GM19238 (cell line): ENCODE data around the gene RETREG2.
"Not testable (repeated sequence)": the region's sequence is repeated elsewhere in the genome, so short reads cannot be mapped to it uniquely, and the experiment has no call there.

Experiments
- DNase-seq: peaks from one replicate; pipeline ENCODE4 v3.0.0; 2011; ENCODE audit warnings: low spot score; ENCODE audit not compliant: insufficient read length

RETREG2 gene

GRCh38 chr2:219186754-219187456 is 8.8 kb downstream of the RETREG2 start:
- no peak for DNase-seq

GRCh38 chr2:219197388-219197787 is 19.3 kb downstream of the RETREG2 start:
- DNase-seq = no peak

- no peak for DNase-seq
These were observed 20.9 kb downstream of the RETREG2 start for GRCh38 chr2:219198974-219199373.

- no peak for DNase-seq
These were observed 21.6 kb downstream of the RETREG2 start for GRCh38 chr2:219199470-219200211.

GRCh38 chr2:219200502-219201326 is 22.6 kb downstream of the RETREG2 start:
- not testable (repeated sequence) for DNase-seq

GRCh38 chr2:219201331-219201730 is 23.3 kb downstream of the RETREG2 start:
- DNase-seq = not testable (repeated sequence)

GRCh38 chr2:219204425-219205164 is 26.5 kb downstream of the RETREG2 start:
- no peak for DNase-seq

- DNase-seq = no peak
These were observed 27.1 kb downstream of the RETREG2 start for GRCh38 chr2:219205165-219205538.

GRCh38 chr2:219205981-219206327 is 27.9 kb downstream of the RETREG2 start:
- no peak for DNase-seq

GRCh38 chr2:219206328-219207133 is 28.5 kb downstream of the RETREG2 start, which contains the start of gene ZFAND2B:
Gene ZFAND2B (plus strand): TSS chr2:219206782. CDS start chr2:219206988, 206 bp downstream.
- peak; percentile 98 for DNase-seq

GRCh38 chr2:219207134-219207883 is 29.2 kb downstream of the RETREG2 start:
- no peak for DNase-seq

- DNase-seq = no peak
These were observed 30.0 kb downstream of the RETREG2 start for GRCh38 chr2:219207884-219208740.

GRCh38 chr2:219209236-219210195 is 31.4 kb downstream of the RETREG2 start:
- DNase-seq = no peak

GRCh38 chr2:219210196-219210885 is 32.3 kb downstream of the RETREG2 start:
- DNase-seq = no peak

GRCh38 chr2:219210886-219211362 is 32.8 kb downstream of the RETREG2 start:
- no peak for DNase-seq

GRCh38 chr2:219213026-219213415 is 34.9 kb downstream of the RETREG2 start:
- DNase-seq = no peak
